D341Med (cell line): ENCODE measurements around the gene ARHGAP8.

Experiments used
- DNase-seq: peaks from one replicate; pipeline ENCODE4 v3.0.0; 2012; ENCODE audit warnings: low spot score

Gene ARHGAP8

GRCh38 chr22:44726439-44726838, 25.9 kb upstream of the ARHGAP8 start:
- DNase-seq, result no peak

- DNase-seq, result no peak
Measured at GRCh38 chr22:44727148-44727547, 25.2 kb upstream of the ARHGAP8 start.

GRCh38 chr22:44727709-44728108, 24.7 kb upstream of the ARHGAP8 start:
- DNase-seq, result no peak

GRCh38 chr22:44728761-44729324, 23.5 kb upstream of the ARHGAP8 start:
- DNase-seq, result no peak

GRCh38 chr22:44729391-44730021, 22.9 kb upstream of the ARHGAP8 start:
- DNase-seq, result no peak

GRCh38 chr22:44730022-44730393, 22.4 kb upstream of the ARHGAP8 start:
- no peak for DNase-seq

- DNase-seq, result no peak
Measured at GRCh38 chr22:44730490-44731356, 21.7 kb upstream of the ARHGAP8 start.

- no peak for DNase-seq
Measured at GRCh38 chr22:44731357-44731970, 20.9 kb upstream of the ARHGAP8 start.

- no peak for DNase-seq
Measured at GRCh38 chr22:44732017-44732561, 20.3 kb upstream of the ARHGAP8 start.

- DNase-seq, result no peak
Measured at GRCh38 chr22:44732661-44733060, 19.7 kb upstream of the ARHGAP8 start.

- no peak for DNase-seq
Measured at GRCh38 chr22:44733426-44734106, 18.8 kb upstream of the ARHGAP8 start.

- no peak for DNase-seq
Measured at GRCh38 chr22:44734278-44734677, 18.1 kb upstream of the ARHGAP8 start.

GRCh38 chr22:44734801-44735517, 17.4 kb upstream of the ARHGAP8 start:
- no peak for DNase-seq

- peak; percentile 91 for DNase-seq
Measured at GRCh38 chr22:44735518-44736428, 16.6 kb upstream of the ARHGAP8 start.

- no peak for DNase-seq
Measured at GRCh38 chr22:44736581-44737405, 15.6 kb upstream of the ARHGAP8 start.

GRCh38 chr22:44737406-44738346, 14.7 kb upstream of the ARHGAP8 start:
- no peak for DNase-seq

GRCh38 chr22:44738347-44738715, 14.0 kb upstream of the ARHGAP8 start:
- DNase-seq, result no peak

GRCh38 chr22:44739024-44739423, 13.4 kb upstream of the ARHGAP8 start:
- DNase-seq, result no peak
